ENCODE data around the gene CETN1.

CETN1 gene

GRCh38 chr18:600107-600506 lies 19.9 kb downstream of the CETN1 start:
- Histone ChIP-seq H3K27me3 (ENCODE audit: insufficient read depth, low read length, poor library complexity) (no peaks in the 10 kb centered on the region), H3K4me2 (ENCODE audit: low read length) (no peak overlapping the region), H4K5ac (ENCODE audit: low read length) (no peak overlapping the region), H2BK15ac (replicated peaks; ENCODE audit: low read depth) (no peak overlapping the region), H3K79me2 (ENCODE audit: control insufficient read depth, insufficient read depth, low read length) (no peaks in the 10 kb centered on the region), H3K18ac (ENCODE audit: low read length) (no peak overlapping the region), H4K8ac (ENCODE audit: low read depth, low read length) (no peak overlapping the region), H3K27ac (ENCODE audit: low read depth, low read length) (no peak overlapping the region), H3K36me3 (ENCODE audit: control insufficient read depth, insufficient read depth, low read length) (no peaks in the 10 kb centered on the region), H2BK120ac (ENCODE audit: low read depth, low read length) (no peak overlapping the region), H3K4me1 (ENCODE audit: control insufficient read depth, low read depth, low read length) (no peaks in the 10 kb centered on the region), H3K56ac (ENCODE audit: low read length) (no peak overlapping the region), H3K4me3 (ENCODE audit: low read length) (no peak overlapping the region), H3K79me1 (ENCODE audit: low read length) (no peaks in the 10 kb centered on the region), H3K23ac (ENCODE audit: low read length) (no peak overlapping the region), H2AK5ac (ENCODE audit: low read length) (no peak overlapping the region), H3K4ac (ENCODE audit: low read depth, low read length) (no peak overlapping the region), H2BK5ac (ENCODE audit: low read length) (no peak overlapping the region), H3K9ac (ENCODE audit: low read length) (no peak overlapping the region)
- no CpG with 5 or more reads among the region's 3 CpGs for WGBS (ENCODE audit: extremely low coverage, insufficient coverage, low lambda C conversion rate)
- DNase-seq: no peak

- Histone ChIP-seq H2AK5ac (ENCODE audit: low read length) (no peak overlapping the region), H3K27me3 (ENCODE audit: insufficient read depth, low read length, poor library complexity) (no peaks in the 10 kb centered on the region), H3K4me1 (ENCODE audit: control insufficient read depth, low read depth, low read length) (no peaks in the 10 kb centered on the region), H3K79me2 (ENCODE audit: control insufficient read depth, insufficient read depth, low read length) (no peaks in the 10 kb centered on the region), H3K36me3 (ENCODE audit: control insufficient read depth, insufficient read depth, low read length) (no peaks in the 10 kb centered on the region), H3K4me3 (ENCODE audit: low read length) (no peak overlapping the region), H3K4me2 (ENCODE audit: low read length) (no peak overlapping the region), H3K9ac (ENCODE audit: low read length) (no peak overlapping the region), H2BK5ac (ENCODE audit: low read length) (no peak overlapping the region), H4K5ac (ENCODE audit: low read length) (no peak overlapping the region), H3K18ac (ENCODE audit: low read length) (no peak overlapping the region), H2BK15ac (replicated peaks; ENCODE audit: low read depth) (no peak overlapping the region), H3K56ac (ENCODE audit: low read length) (no peak overlapping the region), H3K27ac (ENCODE audit: low read depth, low read length) (no peak overlapping the region), H3K4ac (ENCODE audit: low read depth, low read length) (no peak overlapping the region), H3K23ac (ENCODE audit: low read length) (no peak overlapping the region), H2BK120ac (ENCODE audit: low read depth, low read length) (no peak overlapping the region), H3K79me1 (ENCODE audit: low read length) (no peaks in the 10 kb centered on the region), H4K8ac (ENCODE audit: low read depth, low read length) (no peak overlapping the region)
- WGBS (ENCODE audit: extremely low coverage, insufficient coverage, low lambda C conversion rate): no CpG with 5 or more reads among the region's 8 CpGs
- no peak for DNase-seq
These were observed 24.6 kb downstream of the CETN1 start for GRCh38 chr18:604771-605170.

GRCh38 chr18:607930-608329 lies 27.8 kb downstream of the CETN1 start:
- H3K27ac ChIP-seq (ENCODE audit: low read depth, low read length): no peak overlapping the region
- H2AK5ac ChIP-seq (ENCODE audit: low read length): no peak overlapping the region
- no CpG with 5 or more reads among the region's 7 CpGs for WGBS (ENCODE audit: extremely low coverage, insufficient coverage, low lambda C conversion rate)
- DNase-seq: no peak
- H3K4ac ChIP-seq (ENCODE audit: low read depth, low read length): no peak overlapping the region
- no peak overlapping the region for H3K4me2 ChIP-seq (ENCODE audit: low read length)
- H3K27me3 ChIP-seq (ENCODE audit: insufficient read depth, low read length, poor library complexity): no peaks in the 10 kb centered on the region
- H3K4me1 ChIP-seq (ENCODE audit: control insufficient read depth, low read depth, low read length): no peaks in the 10 kb centered on the region
- H2BK5ac ChIP-seq (ENCODE audit: low read length): no peak overlapping the region
- H3K79me1 ChIP-seq (ENCODE audit: low read length): no peaks in the 10 kb centered on the region
- no peak overlapping the region for H3K56ac ChIP-seq (ENCODE audit: low read length)
- H2BK120ac ChIP-seq (ENCODE audit: low read depth, low read length): no peak overlapping the region
- no peak overlapping the region for H4K5ac ChIP-seq (ENCODE audit: low read length)
- no peak overlapping the region for H3K23ac ChIP-seq (ENCODE audit: low read length)
- no peak overlapping the region for H4K8ac ChIP-seq (ENCODE audit: low read depth, low read length)
- no peak overlapping the region for H2BK15ac ChIP-seq (replicated peaks; ENCODE audit: low read depth)
- no peaks in the 10 kb centered on the region for H3K79me2 ChIP-seq (ENCODE audit: control insufficient read depth, insufficient read depth, low read length)
- no peak overlapping the region for H3K18ac ChIP-seq (ENCODE audit: low read length)
- no peak overlapping the region for H3K4me3 ChIP-seq (ENCODE audit: low read length)
- no peak overlapping the region for H3K9ac ChIP-seq (ENCODE audit: low read length)
- H3K36me3 ChIP-seq (ENCODE audit: control insufficient read depth, insufficient read depth, low read length): no peaks in the 10 kb centered on the region

GRCh38 chr18:610214-610928 lies 30.2 kb downstream of the CETN1 start:
- no peaks in the 10 kb centered on the region for H3K27me3 ChIP-seq (ENCODE audit: insufficient read depth, low read length, poor library complexity)
- H2AK5ac ChIP-seq (ENCODE audit: low read length): no peak overlapping the region
- no peak overlapping the region for H4K5ac ChIP-seq (ENCODE audit: low read length)
- no peak overlapping the region for H2BK5ac ChIP-seq (ENCODE audit: low read length)
- H3K9ac ChIP-seq (ENCODE audit: low read length): no peak overlapping the region
- H3K36me3 ChIP-seq (ENCODE audit: control insufficient read depth, insufficient read depth, low read length): no peaks in the 10 kb centered on the region
- H3K79me1 ChIP-seq (ENCODE audit: low read length): no peaks in the 10 kb centered on the region
- H3K56ac ChIP-seq (ENCODE audit: low read length): no peak overlapping the region
- no peak overlapping the region for H4K8ac ChIP-seq (ENCODE audit: low read depth, low read length)
- no peak overlapping the region for H3K4me3 ChIP-seq (ENCODE audit: low read length)
- H3K79me2 ChIP-seq (ENCODE audit: control insufficient read depth, insufficient read depth, low read length): no peaks in the 10 kb centered on the region
- DNase-seq: no peak
- no CpG with 5 or more reads among the region's 15 CpGs for WGBS (ENCODE audit: extremely low coverage, insufficient coverage, low lambda C conversion rate)
- H3K23ac ChIP-seq (ENCODE audit: low read length): no peak overlapping the region
- no peak overlapping the region for H2BK120ac ChIP-seq (ENCODE audit: low read depth, low read length)
- H3K4ac ChIP-seq (ENCODE audit: low read depth, low read length): no peak overlapping the region
- no peak overlapping the region for H3K27ac ChIP-seq (ENCODE audit: low read depth, low read length)
- H2BK15ac ChIP-seq (replicated peaks; ENCODE audit: low read depth): no peak overlapping the region
- H3K4me1 ChIP-seq (ENCODE audit: control insufficient read depth, low read depth, low read length): no peaks in the 10 kb centered on the region
- no peak overlapping the region for H3K18ac ChIP-seq (ENCODE audit: low read length)
- no peak overlapping the region for H3K4me2 ChIP-seq (ENCODE audit: low read length)

- Histone ChIP-seq H3K4me2 (ENCODE audit: low read length) (no peak overlapping the region), H3K23ac (ENCODE audit: low read length) (no peak overlapping the region), H2BK15ac (replicated peaks; ENCODE audit: low read depth) (no peak overlapping the region), H4K5ac (ENCODE audit: low read length) (no peak overlapping the region), H3K27ac (ENCODE audit: low read depth, low read length) (no peak overlapping the region), H2BK120ac (ENCODE audit: low read depth, low read length) (no peak overlapping the region), H3K4me3 (ENCODE audit: low read length) (no peak overlapping the region), H2AK5ac (ENCODE audit: low read length) (no peak overlapping the region), H3K18ac (ENCODE audit: low read length) (no peak overlapping the region), H3K4ac (ENCODE audit: low read depth, low read length) (no peak overlapping the region), H2BK5ac (ENCODE audit: low read length) (no peak overlapping the region), H3K36me3 (ENCODE audit: control insufficient read depth, insufficient read depth, low read length) (no peaks in the 10 kb centered on the region), H3K56ac (ENCODE audit: low read length) (no peak overlapping the region), H3K4me1 (ENCODE audit: control insufficient read depth, low read depth, low read length) (no peaks in the 10 kb centered on the region), H3K79me1 (ENCODE audit: low read length) (no peaks in the 10 kb centered on the region), H4K8ac (ENCODE audit: low read depth, low read length) (no peak overlapping the region), H3K9ac (ENCODE audit: low read length) (no peak overlapping the region), H3K79me2 (ENCODE audit: control insufficient read depth, insufficient read depth, low read length) (no peaks in the 10 kb centered on the region), H3K27me3 (ENCODE audit: insufficient read depth, low read length, poor library complexity) (no peaks in the 10 kb centered on the region)
- WGBS (ENCODE audit: extremely low coverage, insufficient coverage, low lambda C conversion rate): no CpG with 5 or more reads among the region's 7 CpGs
- DNase-seq: no peak
These were observed 32.0 kb downstream of the CETN1 start for GRCh38 chr18:612156-612555.

GRCh38 chr18:614193-614592 lies 34.0 kb downstream of the CETN1 start:
- Histone ChIP-seq H3K79me2 (ENCODE audit: control insufficient read depth, insufficient read depth, low read length) (no peaks in the 10 kb centered on the region), H3K79me1 (ENCODE audit: low read length) (no peaks in the 10 kb centered on the region), H3K23ac (ENCODE audit: low read length) (no peak overlapping the region), H3K4me2 (ENCODE audit: low read length) (no peak overlapping the region), H2BK15ac (replicated peaks; ENCODE audit: low read depth) (no peak overlapping the region), H2BK5ac (ENCODE audit: low read length) (no peak overlapping the region), H3K27ac (ENCODE audit: low read depth, low read length) (no peak overlapping the region), H3K56ac (ENCODE audit: low read length) (no peak overlapping the region), H3K36me3 (ENCODE audit: control insufficient read depth, insufficient read depth, low read length) (no peaks in the 10 kb centered on the region), H2AK5ac (ENCODE audit: low read length) (no peak overlapping the region), H3K27me3 (ENCODE audit: insufficient read depth, low read length, poor library complexity) (no peaks in the 10 kb centered on the region), H2BK120ac (ENCODE audit: low read depth, low read length) (no peak overlapping the region), H3K4me1 (ENCODE audit: control insufficient read depth, low read depth, low read length) (no peaks in the 10 kb centered on the region), H4K8ac (ENCODE audit: low read depth, low read length) (no peak overlapping the region), H3K18ac (ENCODE audit: low read length) (no peak overlapping the region), H3K4me3 (ENCODE audit: low read length) (no peak overlapping the region), H3K9ac (ENCODE audit: low read length) (no peak overlapping the region), H4K5ac (ENCODE audit: low read length) (no peak overlapping the region), H3K4ac (ENCODE audit: low read depth, low read length) (no peak overlapping the region)
- WGBS (ENCODE audit: extremely low coverage, insufficient coverage, low lambda C conversion rate): no CpG with 5 or more reads among the region's 1 CpG
- DNase-seq: no peak

Data from mesendoderm (in vitro differentiated cells).